HepG2 (cell line): ENCODE data around the gene FGF10. TPM values are rescaled to one million over a fixed set of nuclear protein-coding genes. Genes with fewer than 3 reads are reported as not detected.
A peak's percentile ranks its signal among the peaks of the same experiment; 100 is the strongest.

ENCODE experiments used
- ATAC-seq: fragments of 200-7000 bp; cut with Tn5 transposase; 3 replicates; pipeline ENCODE4 v1.9.1; 2020; ENCODE audit warnings: mild to moderate bottlenecking, moderate library complexity
- Bru-seq: library from RNA; stranded (reverse); fragments of 400-500 nt; gene quantifications from one replicate; lab custom pipeline; 2021; lab: Mats Ljungman, UMichigan
- BruChase-seq, 2 experiments: library from RNA; stranded (reverse); fragments of 400-500 nt; gene quantifications; one replicate each; lab custom pipeline; 2021; lab: Mats Ljungman, UMichigan
- BruUV-seq: library from RNA; stranded (reverse); fragments of 400-500 nt; replicated peaks from 2 replicates; lab custom pipeline; 2021; lab: Mats Ljungman, UMichigan
- CTCF ChIA-PET: fragments of 300-600 bp; formaldehyde crosslinking; extraction: SDS; loops from one replicate; lab custom pipeline; 2021; ENCODE audit warnings: low total read pairs, inconsistent platforms, low intra/inter-chr PET ratio; lab: Yijun Ruan, JAX
- POLR2A ChIA-PET: fragments of 350-600 bp; sonication (Branson Sonifier 250); formaldehyde crosslinking; loops from one replicate; lab custom pipeline; 2020; ENCODE audit warnings: antibody characterized with exemption, inconsistent platforms; lab: Yijun Ruan, JAX
- DNase-seq: peaks from one replicate; pipeline ENCODE4 v3.0.0-alpha.2; 2015; ENCODE audit warnings: low spot score
- FAIRE-seq: peaks from 3 replicates; lab custom pipeline; 2011; peaks lifted over from hg19 to GRCh38; lab: Jason Lieb, UNC
- H2AFZ ChIP-seq: one replicate; pipeline ENCODE4 v1.6.1; 2011; ENCODE audit warnings: low read length, inconsistent platforms
- H3K27ac ChIP-seq: fragments of 300-600 bp; 3 replicates; pipeline ENCODE4 v1.8.0; 2011; ENCODE audit warnings: mixed run types, mild to moderate bottlenecking, mixed read lengths, low read length, inconsistent platforms; ENCODE audit not compliant: insufficient read depth; ENCODE audit errors: extremely low read length
- H3K27me3 ChIP-seq, 2 experiments: fragments of 200-600 bp in 1 of 2; 2 replicates in 1 of 2; 3 replicates in 1 of 2; pipeline versions ENCODE4 v1.6.0 to v1.8.0; 2011; ENCODE audit warnings: low read length in 2 of 2, mild to moderate bottlenecking in 2 of 2, moderate library complexity in 2 of 2, inconsistent platforms in 1 of 2; ENCODE audit not compliant: insufficient read depth in 2 of 2, control insufficient read depth in 1 of 2
- H3K36me3 ChIP-seq, 2 experiments: fragments of 200-600 bp in 1 of 2; replicated peaks in 1 of 2; 2 replicates in 1 of 2; 3 replicates in 1 of 2; pipeline versions ENCODE4 v1.5.1 to v1.8.0; 2011; ENCODE audit warnings: low read length in 2 of 2, inconsistent platforms in 1 of 2; ENCODE audit not compliant: insufficient read depth in 2 of 2, control insufficient read depth in 1 of 2
- H3K4me1 ChIP-seq: 2 replicates; pipeline ENCODE4 v1.5.1; 2012; ENCODE audit warnings: low read length, inconsistent platforms; ENCODE audit not compliant: insufficient read depth
- H3K4me2 ChIP-seq: 2 replicates; pipeline ENCODE4 v1.6.0; 2011; ENCODE audit warnings: low read depth, low read length, inconsistent platforms
- H3K4me3 ChIP-seq, 3 experiments: fragments of 200-600 bp in 1 of 3; sonication (generic), shearing (Covaris generic) in 1 of 3; replicated peaks in 1 of 3; 2 replicates each; pipeline ENCODE4 v1.5.1; 2011 to 2016; ENCODE audit warnings: low read length in 3 of 3, inconsistent platforms in 2 of 3, low read depth in 2 of 3, mild to moderate bottlenecking in 2 of 3, control low read depth in 1 of 3, mixed read lengths in 1 of 3; ENCODE audit not compliant: insufficient read depth in 1 of 3
- H3K79me2 ChIP-seq: one replicate; pipeline ENCODE4 v1.6.1; 2011; ENCODE audit warnings: low read length, inconsistent platforms; ENCODE audit not compliant: insufficient read depth
- H3K9ac ChIP-seq: 2 replicates; pipeline ENCODE4 v1.6.0; 2011; ENCODE audit warnings: mild to moderate bottlenecking, low read depth, low read length, inconsistent platforms; ENCODE audit not compliant: insufficient read depth
- H3K9me3 ChIP-seq: 2 replicates; pipeline ENCODE4 v1.5.1; 2012; ENCODE audit warnings: mild to moderate bottlenecking, low read length
- H4K20me1 ChIP-seq: 2 replicates; pipeline ENCODE4 v1.6.0; 2011; ENCODE audit warnings: inconsistent platforms, mild to moderate bottlenecking, low read length, moderate library complexity; ENCODE audit not compliant: insufficient read depth
- DNMT3B ChIP-seq: conservative IDR thresholded peaks from 2 replicates; pipeline ENCODE4 v1.6.1; 2016; ENCODE audit warnings: missing biosample characterization, control low read depth
- HNRNPK ChIP-seq: fragments of 200-400 bp; formaldehyde crosslinking; IDR thresholded peaks from 2 replicates; pipeline ENCODE4 v1.6.1; 2018; ENCODE audit warnings: low read length, low read depth, moderate library complexity, mild to moderate bottlenecking; ENCODE audit not compliant: poor library complexity, severe bottlenecking
- JUNB ChIP-seq: sonication (generic); formaldehyde crosslinking; IDR thresholded peaks from 2 replicates; pipeline ENCODE4 v1.8.0; 2022; ENCODE audit warnings: missing genetic modification reagents, mild to moderate bottlenecking, borderline replicate concordance
- MEIS1 ChIP-seq: sonication (generic); formaldehyde crosslinking; IDR thresholded peaks from 2 replicates; pipeline ENCODE4 v1.9.0; 2021; ENCODE audit warnings: mild to moderate bottlenecking, missing genetic modification reagents, moderate library complexity, borderline replicate concordance
- TAF1 ChIP-seq: sonication (generic); formaldehyde crosslinking; IDR thresholded peaks from 2 replicates; pipeline ENCODE4 v1.4.0; 2020; ENCODE audit warnings: missing genetic modification reagents
- ZBTB7B ChIP-seq: sonication (generic); formaldehyde crosslinking; IDR thresholded peaks from 2 replicates; pipeline ENCODE4 v1.4.0; 2020; ENCODE audit warnings: missing genetic modification reagents
- ZNF768 ChIP-seq: sonication (generic); formaldehyde crosslinking; IDR thresholded peaks from 2 replicates; pipeline ENCODE4 v1.4.0; 2020; ENCODE audit warnings: missing genetic modification reagents
- WGBS: methylation state at CpG from one replicate; pipeline ENCODE4 v1.1.6; 2017; ENCODE audit warnings: low lambda C conversion rate; 5-methylcytosine and 5-hydroxymethylcytosine counted together
- in situ Hi-C: cut with HindIII; loops from 2 replicates; pipeline ENCODE4 v1.10.0; 2017; ENCODE audit warnings: low pct_unique_long_range_greater_than_20kb; ENCODE audit not compliant: extremely low pct_ligation_motif_present
- intact Hi-C: fragments of 100-400 bp; cut with micrococcal nuclease; formaldehyde crosslinking; loops from one replicate; pipeline ENCODE4 v1.10.0; 2022; ENCODE audit not compliant: unreplicated experiment
- long read RNA-seq, 2 experiments: library from RNA in 1 of 2; library from polyadenylated mRNA in 1 of 2; stranded (forward) in 1 of 2; unstranded in 1 of 2; transcript quantifications; one replicate each; pipeline ENCODE4 v2.0.0, GENCODE V29; 2019 to 2022
- polyA minus RNA-seq, 3 experiments: library from RNA; depleted of rRNA, polyadenylated mRNA; stranded (reverse); fragments of >200 nt; gene quantifications; 2 replicates each; pipeline ENCODE4 v1.2.3, GENCODE V29; 2011; ENCODE audit warnings: low replicate concordance in 1 of 3
- polyA plus RNA-seq, 8 experiments: library from polyadenylated mRNA; depleted of rRNA in 3 of 8; stranded (reverse) in 7 of 8; unstranded in 1 of 8; fragments of >200 nt; fragmentation: Illumina TruSeq in 4 of 8; extraction: Trizol in 4 of 8; gene quantifications; 2 replicates each; pipeline versions ENCODE4 v1.2.1 to v1.2.3, GENCODE V29; 2011 to 2016; ENCODE audit warnings: low read depth in 4 of 8, missing spikeins in 1 of 8, mixed read lengths in 1 of 8; ENCODE audit not compliant: insufficient read depth in 1 of 8
- total RNA-seq, 5 experiments: library from RNA; depleted of rRNA; stranded (reverse); fragments of >200 nt; fragmentation: Illumina TruSeq; extraction: Trizol; gene quantifications; 2 replicates each; pipeline ENCODE4 v1.2.3, GENCODE V29; 2016; ENCODE audit warnings: low read depth in 1 of 5
- TF ChIP-seq, protein P1 (sequence below): sonication (generic); formaldehyde crosslinking; IDR thresholded peaks from 2 replicates; pipeline ENCODE4 v1.8.0; 2022; ENCODE audit warnings: missing genetic modification reagents, low read depth, mild to moderate bottlenecking, borderline replicate concordance

Gene FGF10
- total RNA-seq (2016; rRNA removed; fragmentation: Illumina TruSeq; extraction: Trizol) (not detected in 2 replicates), polyA plus RNA-seq (2011; rRNA removed) (not detected in 2 replicates), polyA minus RNA-seq (2011; rRNA and poly(A)+ RNA removed; ENCODE audit: low replicate concordance) (not detected in 2 replicates), Bru-seq, nascent RNA (not detected), BruChase-seq, experiment 1, labeled RNA remaining after a 6-hour chase (not detected), BruChase-seq, experiment 2, labeled RNA remaining after a 2-hour chase (not detected)
- total RNA-seq (2016; cell fraction: cytosol; rRNA removed; fragmentation: Illumina TruSeq; extraction: Trizol; ENCODE audit: low read depth), result not detected in 2 replicates
- total RNA-seq (2016; cell fraction: insoluble cytoplasmic fraction; rRNA removed; fragmentation: Illumina TruSeq; extraction: Trizol), result not detected in 2 replicates
- not detected in 2 replicates for total RNA-seq (2016; cell fraction: membrane; rRNA removed; fragmentation: Illumina TruSeq; extraction: Trizol)
- not detected in 2 replicates for total RNA-seq (2016; cell fraction: nucleus; rRNA removed; fragmentation: Illumina TruSeq; extraction: Trizol)
- polyA plus RNA-seq (2011; cell fraction: cytosol; rRNA removed), result not detected in 2 replicates
- not detected in 2 replicates for polyA plus RNA-seq (2011; cell fraction: nucleus; rRNA removed)
- not detected in 2 replicates for polyA plus RNA-seq (2012)
- not detected in 2 replicates for polyA plus RNA-seq (2016; cell fraction: cytosol; fragmentation: Illumina TruSeq; extraction: Trizol; ENCODE audit: low read depth)
- not detected in 2 replicates for polyA plus RNA-seq (2016; cell fraction: insoluble cytoplasmic fraction; fragmentation: Illumina TruSeq; extraction: Trizol; ENCODE audit: low read depth)
- not detected in 2 replicates for polyA plus RNA-seq (2016; cell fraction: membrane; fragmentation: Illumina TruSeq; extraction: Trizol; ENCODE audit: low read depth)
- polyA plus RNA-seq (2016; cell fraction: nucleus; fragmentation: Illumina TruSeq; extraction: Trizol; ENCODE audit: insufficient read depth, low read depth), result not detected in 2 replicates
- polyA minus RNA-seq (2011; cell fraction: cytosol; rRNA and poly(A)+ RNA removed), result not detected in 2 replicates
- not detected in 2 replicates for polyA minus RNA-seq (2011; cell fraction: nucleus; rRNA and poly(A)+ RNA removed)
- long read RNA-seq, experiment 1, result 0 reads
- long read RNA-seq, experiment 2, result 0 reads

DNA sequence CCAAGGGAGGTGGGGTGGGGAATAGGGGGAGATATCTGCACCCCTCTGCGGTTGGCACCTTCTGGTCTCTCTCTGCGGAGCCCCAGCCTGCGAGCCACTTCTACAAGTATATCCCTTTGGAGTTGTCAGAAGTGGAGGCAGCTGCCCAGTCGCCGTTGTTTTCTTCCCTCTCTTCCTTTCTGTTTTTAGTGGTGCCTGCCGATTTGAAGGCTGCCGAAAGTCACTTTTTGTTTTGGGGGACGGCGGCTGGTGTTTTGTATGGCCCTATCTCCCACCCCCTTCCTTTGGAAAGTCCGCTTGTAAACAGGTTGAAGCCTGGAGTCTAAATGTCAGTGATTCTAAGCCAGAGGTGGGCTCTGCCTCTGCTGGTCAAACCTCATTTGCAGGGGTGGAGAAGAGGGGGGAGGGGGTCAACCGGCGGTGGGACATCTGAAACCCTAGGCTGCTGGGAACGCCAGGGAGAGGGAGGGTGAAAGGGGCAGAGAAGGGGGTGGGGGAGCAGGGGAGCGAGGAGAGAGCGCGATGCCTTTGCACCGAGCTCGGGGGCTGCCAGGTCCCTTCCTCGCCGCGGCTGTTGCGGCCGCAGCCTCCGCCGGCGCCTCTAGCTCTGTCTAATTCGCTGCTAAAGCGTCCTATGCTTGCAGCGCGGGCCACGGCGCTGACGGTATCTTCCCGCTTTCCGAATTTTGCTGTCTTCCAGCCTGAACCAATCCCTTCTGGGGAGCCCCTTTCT, at the start of gene FGF10:
FGF10 (minus strand) TSS at position 331 of the 733 bp plus-strand sequence. CDS start 738 bp downstream, outside the sequence.
- peaks cover 0 to 32% of the 10 kb centered on the region in 2 experiments; a peak in 4 of 5 replicates for H3K27me3 ChIP-seq
- no peaks in the 10 kb centered on the region for H3K9me3 ChIP-seq
- H4K20me1 ChIP-seq, result no peaks in the 10 kb centered on the region
- H3K4me3 ChIP-seq, result peak within 1 kb of the TSS in 2 of 3 experiments; percentile 37 to 40; a peak in 2 of 6 replicates
- H3K36me3 ChIP-seq, result no peaks in the 10 kb centered on the region
- FAIRE-seq, result no peak
- H2AFZ ChIP-seq, result no peak within 1 kb of the TSS
- H3K4me2 ChIP-seq, result peak within 1 kb of the TSS; percentile 62
- no TSS peak for BruUV-seq
- in situ Hi-C loops, result no loop called here
- ATAC-seq, result peak; percentile 95
- CTCF ChIA-PET, result no interaction called here
- TF ChIP-seq HNRNPK (peak; percentile 55), ZNF768 (no peak), JUNB (CRISPR knock-in tag) (no peak), TAF1 (CRISPR knock-in tag) (no peak), DNMT3B (CRISPR knock-in tag) (no peak), ZBTB7B (CRISPR knock-in tag) (no peak), MEIS1 (CRISPR knock-in tag) (no peak)
- TF ChIP-seq, protein P1, sequence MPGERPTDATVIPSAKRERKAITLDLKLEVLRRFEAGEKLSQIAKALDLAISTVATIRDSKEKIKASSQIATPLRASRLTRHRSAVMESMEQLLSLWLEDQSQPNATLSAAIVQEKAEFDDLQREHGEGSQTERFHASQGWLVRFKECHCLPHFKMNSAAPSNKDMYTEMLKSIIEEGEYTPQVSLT (CRISPR knock-in tag), result no peak
- TF ChIP-seq, all 625 proteins: peak for 1
- 10% methylated on average over 19 of the region's 35 CpGs for WGBS
- H3K79me2 ChIP-seq, result no peaks in the 10 kb centered on the region
- DNase-seq, result no peak
- POLR2A ChIA-PET, result no interaction called here
- H3K27ac ChIP-seq, result no peak within 1 kb of the TSS
- intact Hi-C loops, result no loop called here
- H3K9ac ChIP-seq, result no peak within 1 kb of the TSS
- no peaks in the 10 kb centered on the region for H3K4me1 ChIP-seq
